ENCODE measurements around the gene PEAK3.

GRCh38 chr19:2302319-2303210, 20.6 kb upstream of the PEAK3 start:
- TF ChIP-seq CTCF (IDR thresholded peaks at IDR 0.05) = no peak
- TF ChIP-seq POLR2A (IDR thresholded peaks at IDR 0.05) = no peak

Data from lower leg skin (tissue), 3 donors.